ENCODE data around the gene RALGAPA1.
"Not testable (repeated sequence)": the region's sequence is repeated elsewhere in the genome, so short reads cannot be mapped to it uniquely, and the experiment has no call there.

The RALGAPA1 gene

GRCh38 chr14:35619461-35619860 is 189.6 kb downstream of the RALGAPA1 start:
- DNase-seq: not testable (repeated sequence)

GRCh38 chr14:35617500-35617899 is 191.6 kb downstream of the RALGAPA1 start:
- DNase-seq: no peak

- DNase-seq: no peak
Observed at GRCh38 chr14:35607380-35607779, 201.7 kb downstream of the RALGAPA1 start.

- DNase-seq: no peak
Observed at GRCh38 chr14:35600253-35600652, 208.8 kb downstream of the RALGAPA1 start.

- DNase-seq: no peak
Observed at GRCh38 chr14:35594616-35595015, 214.5 kb downstream of the RALGAPA1 start.

GRCh38 chr14:35587373-35587772 is 221.7 kb downstream of the RALGAPA1 start:
- not testable (repeated sequence) for DNase-seq

- no peak for DNase-seq
Observed at GRCh38 chr14:35578639-35579038, 230.5 kb downstream of the RALGAPA1 start.

- no peak for DNase-seq
Observed at GRCh38 chr14:35578135-35578534, 231.0 kb downstream of the RALGAPA1 start.

GRCh38 chr14:35576856-35577255 is 232.2 kb downstream of the RALGAPA1 start:
- no peak for DNase-seq

- DNase-seq: no peak
Observed at GRCh38 chr14:35576260-35576659, 232.8 kb downstream of the RALGAPA1 start.

GRCh38 chr14:35573911-35574310 is 235.2 kb downstream of the RALGAPA1 start:
- no peak for DNase-seq

- no peak for DNase-seq
Observed at GRCh38 chr14:35571598-35571997, 237.5 kb downstream of the RALGAPA1 start.

- DNase-seq: no peak
Observed at GRCh38 chr14:35565871-35566464, 243.1 kb downstream of the RALGAPA1 start.

- DNase-seq: peak; percentile 51
Observed at GRCh38 chr14:35558680-35559079, 250.4 kb downstream of the RALGAPA1 start.

GRCh38 chr14:35557221-35557747 is 251.8 kb downstream of the RALGAPA1 start:
- no peak for DNase-seq

GRCh38 chr14:35556548-35556947 is 252.5 kb downstream of the RALGAPA1 start:
- no peak for DNase-seq

- no peak for DNase-seq
Observed at GRCh38 chr14:35553808-35554207, 255.3 kb downstream of the RALGAPA1 start.

GRCh38 chr14:35551081-35551480 is 258.0 kb downstream of the RALGAPA1 start:
- DNase-seq: no peak

- no peak for DNase-seq
Observed at GRCh38 chr14:35549551-35549950, 259.5 kb downstream of the RALGAPA1 start.

GRCh38 chr14:35543006-35543405 is 266.1 kb downstream of the RALGAPA1 start:
- DNase-seq: no peak

GRCh38 chr14:35539969-35540368 is 269.1 kb downstream of the RALGAPA1 start:
- DNase-seq: no peak

- no peak for DNase-seq
Observed at GRCh38 chr14:35535483-35536112, 273.5 kb downstream of the RALGAPA1 start.

GRCh38 chr14:35534873-35535482 is 274.1 kb downstream of the RALGAPA1 start:
- DNase-seq: peak; percentile 90

GRCh38 chr14:35534208-35534872 is 274.8 kb downstream of the RALGAPA1 start:
- no peak for DNase-seq

Measured in islet precursor cell (in vitro differentiated cells).